Heart left ventricle (tissue), 13 donors: ENCODE data around the gene CELA1.
"Not testable (repeated sequence)": the region's sequence is repeated elsewhere in the genome, so short reads cannot be mapped to it uniquely, and the experiment has no call there.

Experiments used
- CTCF ChIP-seq, 12 donors: fragments of 200-600 bp; sonication (generic) in 4 of 12; IDR thresholded peaks; one replicate each; pipeline versions ENCODE4 v1.5.0 to v1.8.0; 2018 to 2022; ENCODE audit warnings: antibody characterized with exemption in 12 of 12, mild to moderate bottlenecking in 5 of 12
- POLR2A ChIP-seq, 2 donors: fragments of 450-650 bp; IDR thresholded peaks; one replicate each; pipeline ENCODE4 v1.6.1; 2017; ENCODE audit warnings: antibody characterized with exemption in 2 of 2, mild to moderate bottlenecking in 2 of 2, moderate library complexity in 2 of 2
- donor health status: ischemic (EF 13 %, LVEDD 7.1; RV severe dilation, severe dysfunction).
- donor health status: DM: no; HTN: yes; CAD: no.
- donor health status: DM: no; HTN: no; CAD: no.
- donor health status: ischemic (EF 25% LVEDD 6.9; RV normal size, moderate dysfunction).
- donor health status: ischemic (EF 25% LVEDD 5.7; RV mildly dilated, moderate dysfunction).
- donor health status: ischemic (EF 35%, LVEDD 5.7; RV mildly dilated, moderate dysfunction).
- donor health status: nonischemic (EF 11% LVEDD 7.7; RV severe dilation, severe dysfunction).
- donor health status: DM: yes; HTN: yes; CAD: no.
- donor health status: PGD.
- donor health status: ischemic (EF 29% LVEDD 5.4; RV normal size, mild dysfunction).
- donor health status: nonischemic (EF 23%, LVEDD 6.1; RV moderate dilation, normal function).

GRCh38 chr12:51300768-51301167 lies 45.7 kb downstream of the CELA1 start:
- not testable (repeated sequence) for TF ChIP-seq CTCF, POLR2A (IDR thresholded peaks at IDR 0.05)
